A549 (cell line): ENCODE data around the gene UGT8.
"Not testable (repeated sequence)": the region's sequence is repeated elsewhere in the genome, so short reads cannot be mapped to it uniquely, and the experiment has no call there.

Source experiments
- CEBPB ChIP-seq, 2 experiments: fragments of >200 bp in 1 of 2; sonication (Bioruptor Twin) in 1 of 2; formaldehyde crosslinking in 1 of 2; IDR thresholded peaks; 2 replicates each; pipeline ENCODE4 v1.6.1; 2012 to 2016
- CTCF ChIP-seq: fragments of >200 bp; sonication (Bioruptor Twin); formaldehyde crosslinking; IDR thresholded peaks from 3 replicates; pipeline ENCODE4 v1.5.1; 2016
- ESRRA ChIP-seq: fragments of 150-350 bp; IDR thresholded peaks from 2 replicates; pipeline ENCODE4 v1.6.1; 2014; ENCODE audit warnings: mild to moderate bottlenecking, low read length, borderline replicate concordance
- GATA3 ChIP-seq: IDR thresholded peaks from 2 replicates; pipeline ENCODE4 v1.6.1; 2012; ENCODE audit warnings: borderline replicate concordance
- JUNB ChIP-seq: fragments of >200 bp; sonication (Bioruptor Twin); formaldehyde crosslinking; IDR thresholded peaks from 2 replicates; pipeline ENCODE4 v1.6.1; 2016
- POLR2A ChIP-seq: IDR thresholded peaks from 2 replicates; pipeline ENCODE4 v1.6.1; 2012; ENCODE audit warnings: mild to moderate bottlenecking, low read length
- RNF2 ChIP-seq: fragments of 200-600 bp; sonication (generic); IDR thresholded peaks from 2 replicates; pipeline ENCODE4 v1.6.1; 2016; ENCODE audit warnings: low read depth, mild to moderate bottlenecking, antibody characterized with exemption, moderate library complexity, borderline replicate concordance
- SMC3 ChIP-seq: fragments of >200 bp; sonication (Bioruptor Twin); formaldehyde crosslinking; IDR thresholded peaks from 3 replicates; pipeline ENCODE4 v1.6.1; 2018; ENCODE audit warnings: inconsistent platforms

GRCh38 chr4:114670733-114671132 is 72.1 kb downstream of the UGT8 start:
- not testable (repeated sequence) for TF ChIP-seq RNF2; CTCF; SMC3; GATA3; JUNB; POLR2A; CEBPB (IDR thresholded peaks at IDR 0.05); ESRRA
